Measurements from ENCODE around the gene YIPF2.

YIPF2 gene

GRCh38 chr19:10921910-10922637 lies 6.4 kb downstream of the YIPF2 start:
- TF ChIP-seq, protein P1, sequence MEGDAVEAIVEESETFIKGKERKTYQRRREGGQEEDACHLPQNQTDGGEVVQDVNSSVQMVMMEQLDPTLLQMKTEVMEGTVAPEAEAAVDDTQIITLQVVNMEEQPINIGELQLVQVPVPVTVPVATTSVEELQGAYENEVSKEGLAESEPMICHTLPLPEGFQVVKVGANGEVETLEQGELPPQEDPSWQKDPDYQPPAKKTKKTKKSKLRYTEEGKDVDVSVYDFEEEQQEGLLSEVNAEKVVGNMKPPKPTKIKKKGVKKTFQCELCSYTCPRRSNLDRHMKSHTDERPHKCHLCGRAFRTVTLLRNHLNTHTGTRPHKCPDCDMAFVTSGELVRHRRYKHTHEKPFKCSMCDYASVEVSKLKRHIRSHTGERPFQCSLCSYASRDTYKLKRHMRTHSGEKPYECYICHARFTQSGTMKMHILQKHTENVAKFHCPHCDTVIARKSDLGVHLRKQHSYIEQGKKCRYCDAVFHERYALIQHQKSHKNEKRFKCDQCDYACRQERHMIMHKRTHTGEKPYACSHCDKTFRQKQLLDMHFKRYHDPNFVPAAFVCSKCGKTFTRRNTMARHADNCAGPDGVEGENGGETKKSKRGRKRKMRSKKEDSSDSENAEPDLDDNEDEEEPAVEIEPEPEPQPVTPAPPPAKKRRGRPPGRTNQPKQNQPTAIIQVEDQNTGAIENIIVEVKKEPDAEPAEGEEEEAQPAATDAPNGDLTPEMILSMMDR (conservative IDR thresholded peaks at IDR 0.05; ENCODE audit: low read depth, low read length): no peak

DNA sequence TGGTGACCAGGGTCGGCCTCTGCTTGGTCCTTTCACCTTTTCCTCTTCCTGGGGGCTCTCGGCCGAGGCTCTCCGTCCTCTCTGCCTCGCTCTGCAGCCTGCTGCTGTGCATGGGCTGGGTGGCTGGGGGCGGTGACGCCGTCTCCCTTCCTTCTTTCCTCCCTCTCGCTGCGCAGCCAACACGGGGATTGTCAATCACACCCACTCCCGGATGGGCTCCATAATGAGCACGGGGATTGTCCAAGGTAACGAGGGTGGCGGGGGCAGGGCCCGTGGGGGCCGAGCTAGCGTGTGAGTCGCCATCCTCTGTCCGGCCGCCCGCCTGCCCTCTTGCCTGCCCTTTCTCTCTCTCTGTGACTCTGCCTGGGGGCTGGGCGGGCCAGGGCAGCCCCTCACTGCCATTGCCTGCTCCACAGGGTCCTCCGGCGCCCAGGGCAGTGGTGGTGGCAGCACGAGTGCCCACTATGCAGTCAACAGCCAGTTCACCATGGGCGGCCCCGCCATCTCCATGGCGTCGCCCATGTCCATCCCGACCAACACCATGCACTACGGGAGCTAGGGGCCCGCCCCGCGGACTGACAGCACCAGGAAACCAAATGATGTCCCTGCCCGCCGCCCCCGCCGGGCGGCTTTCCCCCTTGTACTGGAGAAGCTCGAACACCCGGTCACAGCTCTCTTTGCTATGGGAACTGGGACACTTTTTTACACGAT lies 7.1 kb downstream of the YIPF2 start:
- no peak overlapping the region for H3K4me3 ChIP-seq (ENCODE audit: low read length)
- DNase-seq (ENCODE audit: low read depth): no peak

More at GRCh38 chr19:10921910-10922637, 6.4 kb downstream of the YIPF2 start:
- DNase-seq (ENCODE audit: low read depth): no peak
- H3K4me3 ChIP-seq (ENCODE audit: low read length): no peak overlapping the region

DNA sequence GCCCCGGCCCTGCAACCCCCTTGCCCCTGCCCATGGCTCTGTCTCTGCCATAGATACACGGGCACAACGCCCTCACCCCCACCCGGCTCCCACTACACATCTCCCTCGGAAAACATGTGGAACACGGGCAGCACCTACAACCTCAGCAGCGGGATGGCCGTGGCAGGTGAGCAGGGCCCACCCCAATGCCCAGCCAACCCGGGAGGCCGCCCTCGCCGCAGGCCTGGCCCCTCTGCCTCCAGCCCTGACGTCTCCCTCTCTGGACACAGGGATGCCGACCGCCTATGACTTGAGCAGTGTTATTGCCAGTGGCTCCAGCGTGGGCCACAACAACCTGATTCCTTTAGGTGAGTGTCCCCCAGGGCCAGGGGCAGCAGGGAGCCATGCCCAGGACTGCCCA lies 7.7 kb downstream of the YIPF2 start:
- TF ChIP-seq, protein P1 (conservative IDR thresholded peaks at IDR 0.05; ENCODE audit: low read depth, low read length): no peak
- H3K4me3 ChIP-seq (ENCODE audit: low read length): no peak overlapping the region
- no peak for DNase-seq (ENCODE audit: low read depth)

More for the DNA sequence above, 7.1 kb downstream of the YIPF2 start:
- TF ChIP-seq, protein P1 (conservative IDR thresholded peaks at IDR 0.05; ENCODE audit: low read depth, low read length): no peak

DNA sequence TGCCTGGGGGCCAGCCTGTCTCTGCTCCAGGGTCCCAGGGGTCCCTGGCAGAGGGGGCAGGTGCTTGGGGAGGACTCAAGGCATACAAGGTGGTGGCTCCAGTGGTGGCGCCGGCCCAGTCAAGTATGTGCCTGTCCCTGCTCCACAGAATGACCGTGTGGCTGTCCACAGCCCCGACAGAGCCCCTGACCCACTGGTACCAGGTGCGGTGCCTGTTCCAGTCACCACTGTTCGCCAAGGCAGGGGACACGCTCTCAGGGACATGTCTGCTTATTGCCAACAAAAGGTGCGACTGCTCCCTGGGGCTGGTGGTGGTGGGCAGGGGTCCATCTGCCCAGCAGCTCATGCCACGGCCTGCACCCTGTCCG lies 8.2 kb downstream of the YIPF2 start:
- TF ChIP-seq, protein P1 (conservative IDR thresholded peaks at IDR 0.05; ENCODE audit: low read depth, low read length): no peak
- DNase-seq (ENCODE audit: low read depth): no peak
- no peak overlapping the region for H3K4me3 ChIP-seq (ENCODE audit: low read length)

GRCh38 chr19:10919352-10920287 lies 8.8 kb downstream of the YIPF2 start:
- H3K4me3 ChIP-seq (ENCODE audit: low read length): no peak overlapping the region
- TF ChIP-seq, protein P1 (conservative IDR thresholded peaks at IDR 0.05; ENCODE audit: low read depth, low read length): no peak

DNA sequence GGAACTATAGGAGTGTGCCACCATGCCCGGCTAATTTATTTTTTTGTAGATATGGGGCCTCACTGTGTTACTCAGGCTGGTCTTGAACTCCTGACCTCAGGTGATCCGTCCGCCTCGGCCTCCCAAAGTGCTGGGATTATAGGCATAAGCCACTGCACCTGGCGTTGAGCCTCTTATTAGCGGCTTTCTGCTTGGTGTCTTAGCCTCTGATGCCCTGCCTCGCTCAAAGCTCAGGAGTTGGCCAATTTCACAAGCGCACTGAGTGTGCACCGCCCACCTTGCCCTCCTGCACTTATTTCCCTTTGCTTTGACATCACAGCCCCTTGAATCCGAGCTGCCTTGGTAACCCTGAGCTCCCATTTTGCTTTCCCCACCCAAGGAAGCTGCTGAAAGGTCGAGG lies 10.1 kb downstream of the YIPF2 start:
- no peak for DNase-seq (ENCODE audit: low read depth)
- TF ChIP-seq, protein P1 (conservative IDR thresholded peaks at IDR 0.05; ENCODE audit: low read depth, low read length): no peak
- no peak overlapping the region for H3K4me3 ChIP-seq (ENCODE audit: low read length)

More at GRCh38 chr19:10919352-10920287, 8.8 kb downstream of the YIPF2 start:
- no peak for DNase-seq (ENCODE audit: low read depth)

Data from retinal pigment epithelial cell (primary cell).